Kidney (tissue), 14 donors: ENCODE results near the gene ZNF367. TPM values are rescaled to one million over a fixed set of nuclear protein-coding genes. Genes with fewer than 3 reads are reported as not detected.

Source experiments
- DNase-seq, 5 donors: peaks; one replicate each; pipeline ENCODE4 v3.0.0-alpha.2; 2013 to 2020
- FAIRE-seq: peaks from 2 replicates; lab custom pipeline; 2012; peaks lifted over from hg19 to GRCh38; lab: Jason Lieb, UNC
- H3K27ac ChIP-seq, 2 donors: one replicate each; pipeline ENCODE4 v1.7.0; 2013; ENCODE audit warnings: low read depth in 2 of 2, low read length in 2 of 2, inconsistent platforms in 1 of 2
- H3K27me3 ChIP-seq: one replicate; pipeline ENCODE4 v1.7.1; 2013; ENCODE audit warnings: low read length, inconsistent platforms; ENCODE audit not compliant: control insufficient read depth, insufficient read depth
- H3K36me3 ChIP-seq, 3 donors: one replicate each; pipeline versions ENCODE4 v1.7.0 to v1.7.1; 2013; ENCODE audit warnings: low read length in 3 of 3, control low read depth in 1 of 3, inconsistent platforms in 1 of 3; ENCODE audit not compliant: insufficient read depth in 3 of 3, control insufficient read depth in 2 of 3
- H3K4me1 ChIP-seq, 3 donors: one replicate each; pipeline versions ENCODE4 v1.7.0 to v1.7.1; 2013; ENCODE audit warnings: low read length in 3 of 3, inconsistent platforms in 1 of 3, low read depth in 1 of 3; ENCODE audit not compliant: control insufficient read depth in 2 of 3, insufficient read depth in 2 of 3
- H3K4me3 ChIP-seq, 3 donors: one replicate each; pipeline versions ENCODE4 v1.7.0 to v1.8.1; 2013; ENCODE audit warnings: low read length in 3 of 3, control low read depth in 1 of 3, inconsistent platforms in 1 of 3
- H3K9ac ChIP-seq, 3 donors: one replicate each; pipeline versions ENCODE4 v1.7.0 to v1.7.1; 2013; ENCODE audit warnings: low read length in 3 of 3, control low read depth in 1 of 3, inconsistent platforms in 1 of 3
- H3K9me3 ChIP-seq, 3 donors: one replicate each; pipeline versions ENCODE4 v1.7.0 to v1.7.1; 2013; ENCODE audit warnings: low read length in 3 of 3, control low read depth in 1 of 3, inconsistent platforms in 1 of 3; ENCODE audit not compliant: control insufficient read depth in 2 of 3, insufficient read depth in 1 of 3
- intact Hi-C: fragments of 100-400 bp; cut with DNase I; formaldehyde crosslinking; loops from one replicate; pipeline ENCODE4 v1.11.1; 2022
- polyA plus RNA-seq: library from polyadenylated mRNA; stranded (reverse); fragments of 350-450 nt; fragmentation: Illumina TruSeq; extraction: RNeasy Lipid Tissue Mini Kit (QIAGEN cat#74804); gene quantifications from one replicate; pipeline ENCODE4 v1.2.3, GENCODE V29; 2014; ENCODE audit warnings: low read depth, low replicate concordance; ENCODE audit not compliant: insufficient read depth
- total RNA-seq: library from RNA; stranded (reverse); fragmentation: NEBNext Ultra II Directional; extraction: Animal tissue kit (Norgen Biotek cat#: 25700); gene quantifications from one replicate; pipeline ENCODE4 v1.2.1, GENCODE V29; 2021
- TF ChIP-seq, protein P1 (sequence below): IDR thresholded peaks from 3 replicates; pipeline ENCODE4 v1.5.1; 2012; ENCODE audit warnings: mild to moderate bottlenecking, moderate library complexity, borderline replicate concordance; ENCODE audit not compliant: insufficient read depth; ENCODE audit errors: extremely low read depth
- donor health status: control.
- donor health status: control.
- donor health status: control.
- donor health status: control.
- donor health status: control.
- donor health status: DM: yes; HTN: yes; CAD: no.
- donor health status: Normal renal cell carcinoma (clear cell type).

Gene ZNF367
- total and polyA plus RNA-seq, 2 donors from 2014 or later, result 1.5 to 1.9 TPM

DNA sequence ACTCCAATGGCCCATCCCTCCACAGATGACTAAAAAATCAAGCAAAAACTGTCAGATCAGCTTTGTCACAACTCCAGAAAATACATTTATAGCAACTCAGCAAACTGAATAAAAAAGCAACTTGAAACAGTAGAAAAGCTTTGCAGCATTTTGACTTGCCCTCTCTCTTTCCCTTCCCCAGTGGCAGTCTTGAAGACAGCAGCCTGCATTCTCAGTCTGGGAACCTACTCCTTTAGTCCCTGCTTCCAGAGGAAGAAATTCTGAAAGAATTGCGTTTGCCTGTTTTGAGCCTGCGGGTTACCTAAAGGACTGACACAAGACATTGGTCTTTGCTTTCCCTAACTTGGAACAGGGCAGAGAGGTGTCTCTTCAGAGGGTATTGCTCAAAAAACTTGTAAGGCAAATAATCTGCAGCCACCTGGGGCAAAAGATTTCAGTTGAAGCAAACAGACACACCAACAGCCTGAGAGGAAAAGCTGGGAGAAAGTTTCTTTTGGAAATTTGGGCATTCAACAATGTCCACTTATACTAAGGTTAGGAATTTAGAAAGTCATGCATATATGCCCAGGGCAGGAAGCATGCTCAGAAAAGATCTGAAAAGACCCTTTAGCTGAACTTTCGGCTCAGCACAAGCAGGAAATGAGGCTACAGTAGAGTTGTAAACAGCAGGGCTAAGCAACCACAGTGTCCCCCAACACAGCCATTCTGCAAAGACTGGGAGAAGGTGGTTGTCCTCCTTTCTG, 19.4 kb downstream of the ZNF367 start:
- FAIRE-seq, result no peak
- no peak overlapping the region for H3K9ac ChIP-seq

DNA sequence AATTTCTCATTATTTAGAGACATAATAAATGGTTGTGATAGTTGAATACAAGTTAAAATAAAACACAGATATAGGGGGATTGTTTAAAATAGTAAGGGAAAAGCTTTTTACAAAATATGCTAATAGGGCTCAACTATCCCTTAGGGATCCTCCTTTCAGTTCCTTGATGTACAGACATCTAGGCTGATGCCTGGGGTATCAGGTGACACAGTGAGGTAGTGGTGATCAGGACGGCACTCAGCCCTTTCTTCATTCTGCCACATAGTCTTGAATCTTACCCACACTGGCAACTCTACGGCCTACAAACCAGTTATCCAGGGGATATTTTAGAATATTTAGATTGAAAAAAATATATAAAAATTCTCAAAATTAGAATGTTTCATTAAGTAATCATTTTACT, 22.2 kb downstream of the ZNF367 start:
- peaks cover 0 to 5% (median 0%) of the 10 kb centered on the region in 3 donors for H3K9me3 ChIP-seq
- no peak for FAIRE-seq

More for the DNA sequence above, 19.4 kb downstream of the ZNF367 start:
- H3K4me1 ChIP-seq, result no peaks in the 10 kb centered on the region
- H3K27ac ChIP-seq, result no peak overlapping the region
- H3K27me3 ChIP-seq, result no peaks in the 10 kb centered on the region
- no peaks in the 10 kb centered on the region for H3K36me3 ChIP-seq
- no peak for DNase-seq
- intact Hi-C loops, result no loop called here
- TF ChIP-seq, protein P1, sequence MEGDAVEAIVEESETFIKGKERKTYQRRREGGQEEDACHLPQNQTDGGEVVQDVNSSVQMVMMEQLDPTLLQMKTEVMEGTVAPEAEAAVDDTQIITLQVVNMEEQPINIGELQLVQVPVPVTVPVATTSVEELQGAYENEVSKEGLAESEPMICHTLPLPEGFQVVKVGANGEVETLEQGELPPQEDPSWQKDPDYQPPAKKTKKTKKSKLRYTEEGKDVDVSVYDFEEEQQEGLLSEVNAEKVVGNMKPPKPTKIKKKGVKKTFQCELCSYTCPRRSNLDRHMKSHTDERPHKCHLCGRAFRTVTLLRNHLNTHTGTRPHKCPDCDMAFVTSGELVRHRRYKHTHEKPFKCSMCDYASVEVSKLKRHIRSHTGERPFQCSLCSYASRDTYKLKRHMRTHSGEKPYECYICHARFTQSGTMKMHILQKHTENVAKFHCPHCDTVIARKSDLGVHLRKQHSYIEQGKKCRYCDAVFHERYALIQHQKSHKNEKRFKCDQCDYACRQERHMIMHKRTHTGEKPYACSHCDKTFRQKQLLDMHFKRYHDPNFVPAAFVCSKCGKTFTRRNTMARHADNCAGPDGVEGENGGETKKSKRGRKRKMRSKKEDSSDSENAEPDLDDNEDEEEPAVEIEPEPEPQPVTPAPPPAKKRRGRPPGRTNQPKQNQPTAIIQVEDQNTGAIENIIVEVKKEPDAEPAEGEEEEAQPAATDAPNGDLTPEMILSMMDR, result no peak
- H3K4me3 ChIP-seq, result no peak overlapping the region
- H3K9me3 ChIP-seq, result peaks cover 0 to 6% (median 0%) of the 10 kb centered on the region in 3 donors

DNA sequence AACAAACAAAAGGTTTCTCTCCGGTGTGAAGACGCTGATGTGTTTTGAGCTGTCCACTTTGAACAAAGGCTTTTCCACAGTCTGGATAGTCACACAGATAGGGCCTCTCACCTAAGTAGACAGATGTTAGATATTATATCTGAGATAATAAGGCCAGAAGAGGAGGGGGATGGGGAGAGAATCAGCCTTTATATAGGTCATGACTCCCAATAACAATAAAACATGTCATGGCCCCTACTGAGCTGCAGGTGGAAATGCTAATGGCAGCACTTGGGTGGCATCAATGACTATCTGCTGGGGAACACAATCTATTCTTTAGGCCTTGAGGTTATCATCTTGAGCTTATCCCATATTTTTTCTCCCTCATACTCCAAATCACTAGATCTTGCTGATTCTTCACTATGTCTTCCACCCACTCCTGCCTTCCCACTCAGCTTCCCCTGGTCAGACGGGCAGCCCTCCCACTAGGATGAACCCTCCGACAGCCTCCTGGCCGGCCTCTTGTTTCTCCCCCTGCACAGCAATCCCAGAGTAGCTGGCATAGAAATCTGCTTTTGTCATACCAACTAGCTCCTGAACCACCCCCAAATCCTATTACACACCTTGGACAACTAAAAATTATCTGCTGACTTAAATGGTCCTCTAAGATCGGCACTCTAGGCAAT, 23.2 kb downstream of the ZNF367 start:
- Histone ChIP-seq H3K4me1 (no peaks in the 10 kb centered on the region), H3K9me3 (no peaks in the 10 kb centered on the region), H3K9ac (no peak overlapping the region), H3K27me3 (no peaks in the 10 kb centered on the region), H3K4me3 (no peak overlapping the region), H3K36me3 (no peaks in the 10 kb centered on the region), H3K27ac (no peak overlapping the region)
- FAIRE-seq (no peak), DNase-seq (no peak)
- TF ChIP-seq, protein P1, result no peak
- intact Hi-C loops, result no loop called here

More for the DNA sequence above, 22.2 kb downstream of the ZNF367 start:
- no peaks in the 10 kb centered on the region for H3K36me3 ChIP-seq
- no peaks in the 10 kb centered on the region for H3K27me3 ChIP-seq
- no peak overlapping the region for H3K9ac ChIP-seq
- H3K4me3 ChIP-seq, result no peak overlapping the region
- no peak for DNase-seq
- TF ChIP-seq, protein P1, result no peak
- no peaks in the 10 kb centered on the region for H3K4me1 ChIP-seq
- intact Hi-C loops, result no loop called here
- H3K27ac ChIP-seq, result no peak overlapping the region
